WI38 (cell line): ENCODE results near the gene CLCN4.

Experiments
- H3K4me3 ChIP-seq: 2 replicates; pipeline ENCODE4 v1.5.1; 2011; ENCODE audit warnings: low read depth, mild to moderate bottlenecking, control low read depth, low read length
- TF ChIP-seq, protein P1 (sequence below): IDR thresholded peaks from 2 replicates; pipeline ENCODE4 v1.5.1; 2012; ENCODE audit warnings: low read depth, mild to moderate bottlenecking, control low read depth, low read length

CLCN4 gene

DNA sequence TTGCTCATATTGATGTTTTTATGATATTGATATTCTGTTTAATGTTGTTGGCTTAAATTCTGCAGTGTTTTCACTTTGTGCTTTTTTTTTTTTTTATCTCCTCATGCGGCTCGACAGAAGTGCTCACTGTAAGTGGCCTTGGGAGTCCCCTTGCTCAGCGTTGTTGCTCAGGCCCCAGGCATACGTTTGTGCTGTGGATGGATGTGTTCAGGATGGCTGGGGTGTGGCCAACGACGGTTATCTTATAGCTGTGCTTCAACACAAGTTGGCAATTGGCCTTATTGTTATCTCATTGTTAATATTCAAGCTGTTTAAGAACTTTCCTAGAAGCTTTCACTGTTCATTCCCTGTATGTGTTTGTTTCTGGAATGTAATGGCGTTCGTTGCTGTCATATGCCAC is 36.4 kb upstream of the CLCN4 start:
- no peak overlapping the region for H3K4me3 ChIP-seq

GRCh38 chrX:10120828-10121227 is 35.9 kb upstream of the CLCN4 start:
- no peak overlapping the region for H3K4me3 ChIP-seq
- TF ChIP-seq, protein P1, sequence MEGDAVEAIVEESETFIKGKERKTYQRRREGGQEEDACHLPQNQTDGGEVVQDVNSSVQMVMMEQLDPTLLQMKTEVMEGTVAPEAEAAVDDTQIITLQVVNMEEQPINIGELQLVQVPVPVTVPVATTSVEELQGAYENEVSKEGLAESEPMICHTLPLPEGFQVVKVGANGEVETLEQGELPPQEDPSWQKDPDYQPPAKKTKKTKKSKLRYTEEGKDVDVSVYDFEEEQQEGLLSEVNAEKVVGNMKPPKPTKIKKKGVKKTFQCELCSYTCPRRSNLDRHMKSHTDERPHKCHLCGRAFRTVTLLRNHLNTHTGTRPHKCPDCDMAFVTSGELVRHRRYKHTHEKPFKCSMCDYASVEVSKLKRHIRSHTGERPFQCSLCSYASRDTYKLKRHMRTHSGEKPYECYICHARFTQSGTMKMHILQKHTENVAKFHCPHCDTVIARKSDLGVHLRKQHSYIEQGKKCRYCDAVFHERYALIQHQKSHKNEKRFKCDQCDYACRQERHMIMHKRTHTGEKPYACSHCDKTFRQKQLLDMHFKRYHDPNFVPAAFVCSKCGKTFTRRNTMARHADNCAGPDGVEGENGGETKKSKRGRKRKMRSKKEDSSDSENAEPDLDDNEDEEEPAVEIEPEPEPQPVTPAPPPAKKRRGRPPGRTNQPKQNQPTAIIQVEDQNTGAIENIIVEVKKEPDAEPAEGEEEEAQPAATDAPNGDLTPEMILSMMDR = no peak

More for the DNA sequence above, 36.4 kb upstream of the CLCN4 start:
- TF ChIP-seq, protein P1 = no peak

- TF ChIP-seq, protein P1 = no peak
- no peak overlapping the region for H3K4me3 ChIP-seq
Measured at GRCh38 chrX:10121787-10122186, 35.0 kb upstream of the CLCN4 start.

DNA sequence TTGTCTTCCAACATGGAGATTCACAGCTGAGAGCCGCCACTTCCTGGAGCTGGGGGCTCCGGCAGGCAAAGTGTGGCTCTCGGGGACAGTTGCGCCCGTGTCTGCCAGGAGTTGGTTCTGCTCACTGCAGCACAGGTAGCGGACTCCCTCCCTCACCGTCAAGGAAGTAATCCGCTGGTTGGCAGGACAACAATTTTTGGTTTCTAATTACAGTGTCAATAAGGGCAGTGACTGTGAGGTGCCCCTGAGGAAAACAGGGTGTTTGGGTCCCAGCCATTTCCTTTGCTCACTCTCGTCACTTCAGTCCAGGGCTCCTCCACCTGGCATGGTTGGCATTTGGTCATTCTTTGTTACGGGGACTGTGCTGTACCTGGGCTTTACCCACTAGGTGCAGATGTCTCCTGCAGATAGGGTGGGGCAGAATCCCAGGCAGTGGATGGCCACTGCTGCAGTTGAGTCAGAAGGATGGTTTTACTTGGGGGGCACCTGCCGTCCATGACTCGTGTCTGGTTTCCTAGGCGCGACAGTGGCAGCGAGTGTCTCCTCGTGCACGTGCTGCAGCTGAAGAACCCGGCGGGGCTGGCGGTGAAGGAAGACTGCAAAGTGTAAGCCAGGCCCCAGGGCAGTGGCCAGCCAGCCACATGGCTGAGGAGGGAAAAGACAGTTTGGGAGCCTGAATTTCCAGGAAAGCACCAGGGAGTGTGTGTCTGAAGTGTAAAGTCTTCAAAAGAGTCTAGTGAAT is 32.1 kb upstream of the CLCN4 start:
- no peak overlapping the region for H3K4me3 ChIP-seq
- TF ChIP-seq, protein P1 = no peak

- TF ChIP-seq, protein P1 = no peak
- no peak overlapping the region for H3K4me3 ChIP-seq
Measured at GRCh38 chrX:10125248-10125615, 31.5 kb upstream of the CLCN4 start.

DNA sequence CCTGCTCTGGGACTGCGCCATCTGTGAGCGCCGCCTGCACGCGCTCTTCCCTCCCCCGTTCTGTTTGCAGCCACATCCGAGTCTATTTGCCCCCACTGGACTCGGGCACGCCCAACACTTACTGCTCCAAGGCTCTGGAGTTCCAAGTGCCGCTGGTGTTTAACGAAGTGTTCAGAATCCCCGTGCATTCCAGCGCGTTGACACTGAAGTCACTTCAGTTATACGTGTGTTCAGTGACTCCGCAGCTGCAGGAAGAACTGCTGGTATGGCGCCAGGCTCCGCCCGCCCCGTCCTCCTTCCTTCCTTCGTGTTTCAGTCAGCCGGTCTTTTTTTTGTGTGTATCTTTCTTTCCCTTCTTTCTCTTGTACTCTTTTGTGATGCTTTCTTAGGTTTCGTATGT is 30.7 kb upstream of the CLCN4 start:
- H3K4me3 ChIP-seq = no peak overlapping the region
- TF ChIP-seq, protein P1 = no peak

DNA sequence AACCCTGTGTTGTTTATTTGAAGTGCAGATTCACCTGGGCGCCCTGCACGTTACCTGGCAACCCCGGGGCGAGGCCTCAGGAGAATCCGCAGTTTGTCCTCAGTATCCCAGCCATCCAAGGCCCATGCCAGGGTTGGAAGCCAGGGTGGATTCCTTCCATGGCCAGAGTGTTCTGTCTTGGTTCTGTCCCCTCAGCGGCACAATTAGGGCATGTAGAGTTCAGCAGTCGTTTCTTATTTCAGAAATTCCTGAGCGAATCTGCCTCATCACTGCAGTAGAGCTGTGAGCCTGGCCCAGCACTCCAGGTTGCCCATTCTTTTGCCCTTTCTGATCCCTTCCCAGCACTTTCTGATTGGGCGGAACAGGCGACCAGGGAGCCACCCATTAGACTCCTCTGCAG is 29.9 kb upstream of the CLCN4 start:
- TF ChIP-seq, protein P1 = no peak
- no peak overlapping the region for H3K4me3 ChIP-seq
